Measurements from ENCODE around the gene PTGER1. TPM values are rescaled to one million over a fixed set of nuclear protein-coding genes. Genes with fewer than 3 reads are reported as not detected.

Gene PTGER1
- total and polyA plus RNA-seq, 2 of the 13 experiments (the other 11 are each of a cell fraction or from before 2014, with no cell fraction given), result 0.13 TPM; not detected in 1

GRCh38 chr19:14517840-14518505 is 42.8 kb upstream of the PTGER1 start, which contains the start of gene DNAJB1 (continued):
- TF ChIP-seq MAFG (CRISPR knock-in tag; IDR thresholded peaks at IDR 0.05) (no peak), AGO2 (optimal IDR thresholded peaks at IDR 0.05; ENCODE audit: low read depth, low read length) (peak; percentile 96), CCAR2 (optimal IDR thresholded peaks at IDR 0.05; ENCODE audit: low read depth, low read length) (no peak), PTBP1 (IDR thresholded peaks at IDR 0.05; ENCODE audit: low read depth, low read length, poor library complexity, severe bottlenecking) (no peak), TEF (CRISPR knock-in tag; IDR thresholded peaks at IDR 0.05) (peak; percentile 64; the same call in 1 of the 2 replicates), ZNF121 (CRISPR knock-in tag; IDR thresholded peaks at IDR 0.05) (no peak), ELK4 (CRISPR knock-in tag; IDR thresholded peaks at IDR 0.05; ENCODE audit: borderline replicate concordance) (no peak), MAFK (conservative IDR thresholded peaks at IDR 0.05 in 1 of 2, IDR thresholded peaks at IDR 0.05 in 1 of 2; ENCODE audit: low read length in 2 of 2) (no peak), MED8 (CRISPR knock-in tag; IDR thresholded peaks at IDR 0.05; ENCODE audit: insufficient replicate concordance) (no peak), FOXK1 (CRISPR knock-in tag; IDR thresholded peaks at IDR 0.05; ENCODE audit: borderline replicate concordance, low read depth) (no peak), YEATS2 (CRISPR knock-in tag; IDR thresholded peaks at IDR 0.05; ENCODE audit: borderline replicate concordance) (0 out of 2 replicates have a peak, but pooled peaks have one; percentile 20), SIX1 (CRISPR knock-in tag; IDR thresholded peaks at IDR 0.05; ENCODE audit: borderline replicate concordance) (no peak), PHF8 (CRISPR knock-in tag; IDR thresholded peaks at IDR 0.05) (peak; percentile 86), MAFF (IDR thresholded peaks at IDR 0.05; ENCODE audit: low read depth, low read length) (no peak), ATM (IDR thresholded peaks at IDR 0.05; ENCODE audit: borderline replicate concordance) (no peak), KLF11 (CRISPR knock-in tag; IDR thresholded peaks at IDR 0.05) (0 out of 2 replicates have a peak, but pooled peaks have one; percentile 41), SMARCE1 (IDR thresholded peaks at IDR 0.05; ENCODE audit: borderline replicate concordance) (no peak), HBP1 (CRISPR knock-in tag; IDR thresholded peaks at IDR 0.05; ENCODE audit: low read depth) (no peak), TP53 (CRISPR knock-in tag; conservative IDR thresholded peaks at IDR 0.05) (no peak; the same call in 1 of the 2 replicates), PCBP2 (optimal IDR thresholded peaks at IDR 0.05; ENCODE audit: low read depth, low read length, poor library complexity, severe bottlenecking) (no peak), DBP (CRISPR knock-in tag; IDR thresholded peaks at IDR 0.05; ENCODE audit: not compliant biosample characterization) (no peak), HIVEP1 (CRISPR knock-in tag; IDR thresholded peaks at IDR 0.05) (no peak), ZEB1 (IDR thresholded peaks at IDR 0.05; ENCODE audit: insufficient replicate concordance, low read depth) (no peak), POGZ (CRISPR knock-in tag; IDR thresholded peaks at IDR 0.05) (no peak; the same call in 1 of the 2 replicates), HCFC1 (IDR thresholded peaks at IDR 0.05; ENCODE audit: low read depth, low read length) (no peak), ADNP (CRISPR knock-in tag; IDR thresholded peaks at IDR 0.05) (0 out of 2 replicates have a peak, but pooled peaks have one; percentile 51), ZNF20 (CRISPR knock-in tag; IDR thresholded peaks at IDR 0.05) (no peak), THYN1 (CRISPR knock-in tag; IDR thresholded peaks at IDR 0.05; ENCODE audit: borderline replicate concordance, low read depth) (no peak)
